IMR-90 (cell line): Measurements from ENCODE around the gene ROBO2.

ENCODE experiments used
- BHLHE40 ChIP-seq: fragments of 150-350 bp; IDR thresholded peaks from 2 replicates; pipeline ENCODE4 v1.6.1; 2016; ENCODE audit warnings: mild to moderate bottlenecking, low read depth, low read length
- CEBPB ChIP-seq: IDR thresholded peaks from 2 replicates; pipeline ENCODE4 v1.6.1; 2012; ENCODE audit warnings: low read depth, low read length, improper control_type of control experiment
- CHD1 ChIP-seq: IDR thresholded peaks from 2 replicates; pipeline ENCODE4 v1.6.1; 2012; ENCODE audit warnings: low read depth, low read length, improper control_type of control experiment
- FOS ChIP-seq: fragments of 150-350 bp; IDR thresholded peaks from 2 replicates; pipeline ENCODE4 v1.6.1; 2016; ENCODE audit warnings: low read depth, low read length
- MAFK ChIP-seq: IDR thresholded peaks from 2 replicates; pipeline ENCODE4 v1.6.1; 2012; ENCODE audit warnings: low read depth, low read length, improper control_type of control experiment
- MAZ ChIP-seq: IDR thresholded peaks from 2 replicates; pipeline ENCODE4 v1.6.1; 2012; ENCODE audit warnings: low read depth, mild to moderate bottlenecking, low read length, improper control_type of control experiment, moderate library complexity, borderline replicate concordance
- MXI1 ChIP-seq: IDR thresholded peaks from 2 replicates; pipeline ENCODE4 v1.6.1; 2012; ENCODE audit warnings: low read depth, mild to moderate bottlenecking, low read length, moderate library complexity, borderline replicate concordance
- NFE2L2 ChIP-seq: fragments of 150-350 bp; IDR thresholded peaks from 2 replicates; pipeline ENCODE4 v1.6.1; 2016; ENCODE audit warnings: low read depth, mild to moderate bottlenecking, low read length
- POLR2A ChIP-seq: IDR thresholded peaks from 2 replicates; pipeline ENCODE4 v1.6.1; 2012; ENCODE audit warnings: mild to moderate bottlenecking, low read depth, low read length
- RAD21 ChIP-seq: IDR thresholded peaks from 2 replicates; pipeline ENCODE4 v1.6.1; 2012; ENCODE audit warnings: low read length, improper control_type of control experiment
- RFX5 ChIP-seq: IDR thresholded peaks from 2 replicates; pipeline ENCODE4 v1.8.0; 2012; ENCODE audit warnings: low read depth, mild to moderate bottlenecking, low read length, moderate library complexity
- SMC3 ChIP-seq: fragments of 150-350 bp; IDR thresholded peaks from 2 replicates; pipeline ENCODE4 v1.6.1; 2016; ENCODE audit warnings: low read depth, mild to moderate bottlenecking, antibody characterized with exemption, low read length, moderate library complexity
- TF ChIP-seq, protein P1 (sequence below): conservative IDR thresholded peaks from 2 replicates; pipeline ENCODE4 v1.5.1; 2012; ENCODE audit warnings: mild to moderate bottlenecking, low read depth, low read length, improper control_type of control experiment

DNA sequence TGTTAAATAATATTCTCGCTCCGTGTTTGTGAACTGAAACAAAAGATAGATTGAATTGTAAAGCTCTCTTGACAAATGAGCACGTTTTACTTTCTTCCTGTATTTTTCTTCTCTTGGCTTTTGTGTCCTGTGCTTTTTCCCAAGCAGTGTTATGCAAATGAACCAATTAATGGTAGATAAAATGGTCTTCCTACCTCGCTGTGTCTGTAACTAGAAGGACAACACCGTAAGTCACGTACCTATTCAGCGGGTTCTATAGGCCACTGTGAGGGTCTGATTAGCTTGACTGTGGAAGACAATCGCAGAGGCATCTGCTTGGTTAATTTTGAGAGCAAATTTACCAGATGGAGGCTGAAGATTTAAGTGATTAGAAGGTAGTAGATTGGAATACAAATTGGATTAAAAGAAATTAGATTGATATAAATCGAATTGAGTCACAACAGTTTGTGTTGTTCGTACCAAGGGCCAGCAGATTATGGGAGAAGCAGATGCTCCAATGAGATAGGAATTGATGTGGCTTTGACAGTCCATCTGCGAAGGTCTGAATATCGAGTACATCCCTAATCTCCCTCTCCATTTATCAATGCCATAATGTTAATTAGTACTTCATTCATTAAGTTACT lies 40.2 kb downstream of the ROBO2 start:
- TF ChIP-seq FOS (no peak), SMC3 (no peak), POLR2A (no peak), CHD1 (no peak), CEBPB (no peak), RFX5 (no peak), MAFK (no peak), MXI1 (no peak), BHLHE40 (no peak), MAZ (no peak), NFE2L2 (no peak), RAD21 (no peak)
- TF ChIP-seq, protein P1, sequence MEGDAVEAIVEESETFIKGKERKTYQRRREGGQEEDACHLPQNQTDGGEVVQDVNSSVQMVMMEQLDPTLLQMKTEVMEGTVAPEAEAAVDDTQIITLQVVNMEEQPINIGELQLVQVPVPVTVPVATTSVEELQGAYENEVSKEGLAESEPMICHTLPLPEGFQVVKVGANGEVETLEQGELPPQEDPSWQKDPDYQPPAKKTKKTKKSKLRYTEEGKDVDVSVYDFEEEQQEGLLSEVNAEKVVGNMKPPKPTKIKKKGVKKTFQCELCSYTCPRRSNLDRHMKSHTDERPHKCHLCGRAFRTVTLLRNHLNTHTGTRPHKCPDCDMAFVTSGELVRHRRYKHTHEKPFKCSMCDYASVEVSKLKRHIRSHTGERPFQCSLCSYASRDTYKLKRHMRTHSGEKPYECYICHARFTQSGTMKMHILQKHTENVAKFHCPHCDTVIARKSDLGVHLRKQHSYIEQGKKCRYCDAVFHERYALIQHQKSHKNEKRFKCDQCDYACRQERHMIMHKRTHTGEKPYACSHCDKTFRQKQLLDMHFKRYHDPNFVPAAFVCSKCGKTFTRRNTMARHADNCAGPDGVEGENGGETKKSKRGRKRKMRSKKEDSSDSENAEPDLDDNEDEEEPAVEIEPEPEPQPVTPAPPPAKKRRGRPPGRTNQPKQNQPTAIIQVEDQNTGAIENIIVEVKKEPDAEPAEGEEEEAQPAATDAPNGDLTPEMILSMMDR: no peak
